ENCODE data around the gene RASGRF2. TPM values are rescaled to one million over a fixed set of nuclear protein-coding genes. Genes with fewer than 3 reads are reported as not detected.

RASGRF2 gene
- total and polyA plus RNA-seq, 10 donors, result 0.74 to 13.9 (median 8.8) TPM

- intact Hi-C loops (cut with DNase I; ENCODE audit: low total_unique reads), result no loop called here
- 40 to 51% (median 48%) methylated on average over 3 of the region's 3 CpGs for WGBS, 5 donors
- Histone ChIP-seq H3K27ac (no peak overlapping the region), H3K27me3 (replicated peaks in 1 of 7) (no peaks in the 10 kb centered on the region), H3K4me1 (no peaks in the 10 kb centered on the region), H3K36me3 (no peaks in the 10 kb centered on the region), H3K4me3 (no peak overlapping the region), H3K9me3 (no peaks in the 10 kb centered on the region)
- no peak for TF ChIP-seq CTCF (IDR thresholded peaks at IDR 0.05 in 8 of 11, conservative IDR thresholded peaks at IDR 0.05 in 3 of 11)
- TF ChIP-seq POLR2AphosphoS5 (IDR thresholded peaks at IDR 0.05), result no peak
- TF ChIP-seq POLR2A (IDR thresholded peaks at IDR 0.05), result no peak
- no peak for DNase-seq
Observed at GRCh38 chr5:80935811-80936385, 24.3 kb upstream of the RASGRF2 start.

- no peak for DNase-seq
- Histone ChIP-seq H3K4me1 (no peaks in the 10 kb centered on the region), H3K27ac (no peak overlapping the region), H3K36me3 (no peaks in the 10 kb centered on the region), H3K27me3 (replicated peaks in 1 of 7) (no peaks in the 10 kb centered on the region), H3K4me3 (no peak overlapping the region), H3K9me3 (no peaks in the 10 kb centered on the region)
- TF ChIP-seq POLR2A (IDR thresholded peaks at IDR 0.05), result no peak
- no peak for TF ChIP-seq POLR2AphosphoS5 (IDR thresholded peaks at IDR 0.05)
- no peak for TF ChIP-seq CTCF (IDR thresholded peaks at IDR 0.05 in 8 of 11, conservative IDR thresholded peaks at IDR 0.05 in 3 of 11)
- WGBS, 5 donors, result 83 to 89% (median 87%) methylated on average over 3 of the region's 3 CpGs
- intact Hi-C loops (cut with DNase I; ENCODE audit: low total_unique reads), result no loop called here
Observed at GRCh38 chr5:80936881-80937280, 23.3 kb upstream of the RASGRF2 start.

GRCh38 chr5:80937584-80938356 is 22.4 kb upstream of the RASGRF2 start:
- Histone ChIP-seq H3K36me3 (no peaks in the 10 kb centered on the region), H3K27ac (no peak overlapping the region), H3K27me3 (replicated peaks in 1 of 7) (no peaks in the 10 kb centered on the region), H3K9me3 (no peaks in the 10 kb centered on the region), H3K4me1 (no peaks in the 10 kb centered on the region), H3K4me3 (no peak overlapping the region)
- intact Hi-C loops (cut with DNase I; ENCODE audit: low total_unique reads), result no loop called here
- DNase-seq, result no peak
- WGBS, 5 donors, result 74 to 85% (median 81%) methylated on average over 9 of the region's 9 CpGs
- TF ChIP-seq POLR2A (IDR thresholded peaks at IDR 0.05) (no peak), POLR2AphosphoS5 (IDR thresholded peaks at IDR 0.05) (no peak)

- H3K36me3 ChIP-seq, result no peaks in the 10 kb centered on the region
- H3K27me3 ChIP-seq (replicated peaks in 1 of 7), result no peaks in the 10 kb centered on the region
- H3K9me3 ChIP-seq, result no peaks in the 10 kb centered on the region
- no peak for DNase-seq
- no peak overlapping the region for H3K27ac ChIP-seq
- H3K4me3 ChIP-seq, result no peak overlapping the region
- no peaks in the 10 kb centered on the region for H3K4me1 ChIP-seq
- WGBS, 5 donors, result 88 to 100% (median 100%) methylated on average over 1 of the region's 1 CpG
- intact Hi-C loops (cut with DNase I; ENCODE audit: low total_unique reads), result no loop called here
- no peak for TF ChIP-seq CTCF (IDR thresholded peaks at IDR 0.05 in 8 of 11, conservative IDR thresholded peaks at IDR 0.05 in 3 of 11)
- TF ChIP-seq POLR2A (IDR thresholded peaks at IDR 0.05), result no peak
- TF ChIP-seq POLR2AphosphoS5 (IDR thresholded peaks at IDR 0.05), result no peak
Observed at GRCh38 chr5:80941496-80941895, 18.7 kb upstream of the RASGRF2 start.

Measured in spleen (tissue), 11 donors.